Measurements from ENCODE around the gene SPACA6.

SPACA6 gene

GRCh38 chr19:51739466-51740213, 46.5 kb downstream of the SPACA6 start:
- no peak for DNase-seq

GRCh38 chr19:51740356-51740755, 47.2 kb downstream of the SPACA6 start:
- DNase-seq: no peak

GRCh38 chr19:51742789-51743188, 49.7 kb downstream of the SPACA6 start:
- DNase-seq: no peak

GRCh38 chr19:51743405-51743804, 50.3 kb downstream of the SPACA6 start:
- DNase-seq: no peak

- DNase-seq: no peak
Measured at GRCh38 chr19:51746731-51747130, 53.6 kb downstream of the SPACA6 start.

GRCh38 chr19:51749979-51750378, 56.8 kb downstream of the SPACA6 start:
- DNase-seq: no peak

GRCh38 chr19:51750400-51751094, 57.4 kb downstream of the SPACA6 start:
- no peak for DNase-seq

- DNase-seq: no peak
Measured at GRCh38 chr19:51751655-51752054, 58.5 kb downstream of the SPACA6 start, which contains the start of gene FPR1. TSS of gene FPR1 (minus strand) at chr19:51751878. CDS start at chr19:51746994, 4,884 bp downstream.

- no peak for DNase-seq
Measured at GRCh38 chr19:51754109-51754508, 61.0 kb downstream of the SPACA6 start.

- no peak for DNase-seq
Measured at GRCh38 chr19:51754770-51755169, 61.6 kb downstream of the SPACA6 start.
